Esophagus squamous epithelium (tissue), 4 donors: Measurements from ENCODE around the gene MMP26.

Experiments used
- POLR2A ChIP-seq, 4 donors: fragments of 450-650 bp; IDR thresholded peaks; one replicate each; pipeline ENCODE4 v1.6.1; 2017; ENCODE audit warnings: antibody characterized with exemption in 4 of 4, mild to moderate bottlenecking in 4 of 4, moderate library complexity in 3 of 4
- TF ChIP-seq, protein P1 (sequence below), 6 experiments: fragments of 450-650 bp in 4 of 6; fragments of 200-600 bp in 2 of 6; sonication (generic) in 2 of 6; IDR thresholded peaks; one replicate each; pipeline ENCODE4 v1.5.1; 2016 to 2019; ENCODE audit warnings: antibody characterized with exemption in 6 of 6, mild to moderate bottlenecking in 4 of 6, moderate library complexity in 4 of 6

- TF ChIP-seq, protein P1, sequence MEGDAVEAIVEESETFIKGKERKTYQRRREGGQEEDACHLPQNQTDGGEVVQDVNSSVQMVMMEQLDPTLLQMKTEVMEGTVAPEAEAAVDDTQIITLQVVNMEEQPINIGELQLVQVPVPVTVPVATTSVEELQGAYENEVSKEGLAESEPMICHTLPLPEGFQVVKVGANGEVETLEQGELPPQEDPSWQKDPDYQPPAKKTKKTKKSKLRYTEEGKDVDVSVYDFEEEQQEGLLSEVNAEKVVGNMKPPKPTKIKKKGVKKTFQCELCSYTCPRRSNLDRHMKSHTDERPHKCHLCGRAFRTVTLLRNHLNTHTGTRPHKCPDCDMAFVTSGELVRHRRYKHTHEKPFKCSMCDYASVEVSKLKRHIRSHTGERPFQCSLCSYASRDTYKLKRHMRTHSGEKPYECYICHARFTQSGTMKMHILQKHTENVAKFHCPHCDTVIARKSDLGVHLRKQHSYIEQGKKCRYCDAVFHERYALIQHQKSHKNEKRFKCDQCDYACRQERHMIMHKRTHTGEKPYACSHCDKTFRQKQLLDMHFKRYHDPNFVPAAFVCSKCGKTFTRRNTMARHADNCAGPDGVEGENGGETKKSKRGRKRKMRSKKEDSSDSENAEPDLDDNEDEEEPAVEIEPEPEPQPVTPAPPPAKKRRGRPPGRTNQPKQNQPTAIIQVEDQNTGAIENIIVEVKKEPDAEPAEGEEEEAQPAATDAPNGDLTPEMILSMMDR (IDR thresholded peaks at IDR 0.05), result no peak
- TF ChIP-seq POLR2A (IDR thresholded peaks at IDR 0.05), result no peak
Measured at GRCh38 chr11:4658629-4659445, 45.7 kb upstream of the MMP26 start.
